ENCODE measurements around the gene NOSTRIN.

GRCh38 chr2:168775837-168776236 lies 26.6 kb upstream of the NOSTRIN start:
- TF ChIP-seq CTCF (IDR thresholded peaks at IDR 0.05; ENCODE audit: low read depth, low read length, missing input control) (no peak), JUND (IDR thresholded peaks at IDR 0.05) (no peak), REST (IDR thresholded peaks at IDR 0.05) (no peak), EGR1 (IDR thresholded peaks at IDR 0.05; ENCODE audit: low read depth in 2 of 2) (no peak), TAF1 (conservative IDR thresholded peaks at IDR 0.05) (no peak), GABPA (IDR thresholded peaks at IDR 0.05 in 1 of 2, conservative IDR thresholded peaks at IDR 0.05 in 1 of 2) (no peak), MAX (IDR thresholded peaks at IDR 0.05) (no peak), YY1 (IDR thresholded peaks at IDR 0.05) (no peak)

Data from liver (tissue), 3 donors.